Stimulated activated CD8-positive, alpha-beta memory T cell treated with anti-CD3 and anti-CD28 coated beads, Interleukin-7, amount 100 ng/mL, for 48 hours (primary cell): ENCODE measurements around the gene ERG.

Experiments
- DNase-seq, 2 donors: peaks; one replicate each; pipeline ENCODE4 v3.0.0-alpha.2; 2020; ENCODE audit warnings: low read depth in 1 of 2; ENCODE audit errors: extremely low read depth in 1 of 2

Gene ERG

GRCh38 chr21:38438462-38438893, 59.8 kb downstream of the ERG start:
- no peak for DNase-seq

GRCh38 chr21:38436341-38436740, 61.9 kb downstream of the ERG start:
- DNase-seq: no peak

- DNase-seq: no peak
Measured at GRCh38 chr21:38434913-38435533, 63.3 kb downstream of the ERG start.

GRCh38 chr21:38433471-38433870, 64.8 kb downstream of the ERG start:
- DNase-seq: no peak

- DNase-seq: no peak
Measured at GRCh38 chr21:38430401-38430984, 67.8 kb downstream of the ERG start.

GRCh38 chr21:38429011-38429410, 69.3 kb downstream of the ERG start:
- DNase-seq: no peak

GRCh38 chr21:38428211-38428610, 70.1 kb downstream of the ERG start:
- no peak for DNase-seq

GRCh38 chr21:38424305-38425019, 73.8 kb downstream of the ERG start:
- DNase-seq: no peak

GRCh38 chr21:38422082-38422481, 76.2 kb downstream of the ERG start:
- DNase-seq: no peak

GRCh38 chr21:38420140-38420539, 78.1 kb downstream of the ERG start:
- no peak for DNase-seq

- no peak for DNase-seq
Measured at GRCh38 chr21:38417726-38418125, 80.6 kb downstream of the ERG start.

GRCh38 chr21:38416791-38417190, 81.5 kb downstream of the ERG start:
- no peak for DNase-seq

- DNase-seq: no peak
Measured at GRCh38 chr21:38413958-38414548, 84.2 kb downstream of the ERG start.

- no peak for DNase-seq
Measured at GRCh38 chr21:38410466-38410865, 87.8 kb downstream of the ERG start.

GRCh38 chr21:38409907-38410306, 88.4 kb downstream of the ERG start:
- DNase-seq: no peak

- DNase-seq: no peak
Measured at GRCh38 chr21:38404177-38404576, 94.1 kb downstream of the ERG start.

- DNase-seq: no peak
Measured at GRCh38 chr21:38402795-38403194, 95.5 kb downstream of the ERG start.

GRCh38 chr21:38402291-38402690, 96.0 kb downstream of the ERG start:
- no peak for DNase-seq

GRCh38 chr21:38401191-38401926, 96.9 kb downstream of the ERG start:
- no peak for DNase-seq

GRCh38 chr21:38400195-38400919, 97.9 kb downstream of the ERG start:
- no peak for DNase-seq

- DNase-seq: no peak
Measured at GRCh38 chr21:38399103-38399502, 99.2 kb downstream of the ERG start.
